GM19372 (cell line): ENCODE data around the gene PYM1.
"Not testable (repeated sequence)": the region's sequence is repeated elsewhere in the genome, so short reads cannot be mapped to it uniquely, and the experiment has no call there.

Experiments
- ATAC-seq: cut with Tn5 transposase; IDR thresholded peaks from one replicate; pipeline ENCODE4 v1.9.1; 2021; ENCODE audit warnings: mild to moderate bottlenecking, low read depth, moderate library complexity; ENCODE audit not compliant: unreplicated experiment

Gene PYM1

DNA sequence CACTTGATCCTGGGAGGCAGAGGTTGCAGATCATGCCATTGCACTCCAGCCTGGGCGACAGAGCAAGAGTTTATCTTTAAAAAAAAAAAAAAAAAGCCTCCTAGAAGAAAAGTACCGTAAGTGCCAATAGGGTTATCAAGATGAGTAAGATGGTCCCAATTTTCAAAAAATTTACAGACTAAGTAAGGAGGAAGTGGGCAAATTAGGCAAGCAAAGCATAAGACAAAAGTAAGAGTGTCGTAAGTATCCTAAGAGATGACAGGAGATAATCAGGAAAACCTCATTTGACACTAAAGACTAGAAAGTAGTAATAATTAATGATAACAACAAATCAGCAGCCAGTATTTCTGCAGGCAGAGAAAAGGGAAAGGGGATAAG, 12.2 kb downstream of the PYM1 start:
- ATAC-seq: no peak

DNA sequence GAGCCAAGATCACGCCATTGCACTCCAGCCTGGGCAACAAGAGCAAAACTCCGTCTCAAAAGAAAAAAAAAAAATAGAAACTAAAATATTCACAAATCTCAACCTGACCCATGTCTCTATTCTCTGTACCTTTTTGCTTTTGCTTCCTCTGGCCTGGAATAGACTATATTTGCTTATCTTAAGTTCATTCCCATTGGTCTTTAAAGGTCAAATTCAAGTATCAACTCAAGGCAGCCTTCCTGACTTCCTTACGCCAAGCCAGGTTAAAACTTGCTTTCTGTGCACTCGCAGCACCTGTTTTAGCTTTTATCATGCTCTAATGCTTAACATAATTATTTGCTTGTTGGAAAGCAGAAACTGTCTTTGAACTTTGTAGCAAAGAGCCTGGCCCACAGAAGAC, 14.8 kb downstream of the PYM1 start:
- ATAC-seq: no peak

DNA sequence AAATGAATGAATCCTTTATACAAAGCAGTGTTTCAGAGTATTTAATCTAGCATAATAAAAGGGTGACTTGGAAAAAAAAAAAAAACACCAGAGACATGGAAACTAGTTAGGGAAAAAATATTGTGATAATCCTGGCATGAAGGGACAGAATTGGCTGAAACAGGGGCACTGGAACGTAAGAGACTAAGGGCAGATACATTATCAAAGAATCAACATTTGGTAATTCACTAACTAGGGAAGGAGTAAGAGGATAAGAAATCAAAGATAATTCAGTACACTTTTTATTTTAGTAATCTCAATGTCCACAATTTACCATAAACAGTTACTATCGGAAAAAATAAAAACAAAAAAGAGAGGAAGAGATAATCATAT, 18.2 kb downstream of the PYM1 start:
- no peak for ATAC-seq

- ATAC-seq: no peak
These were observed 18.8 kb downstream of the PYM1 start for GRCh38 chr12:55908726-55909512.

DNA sequence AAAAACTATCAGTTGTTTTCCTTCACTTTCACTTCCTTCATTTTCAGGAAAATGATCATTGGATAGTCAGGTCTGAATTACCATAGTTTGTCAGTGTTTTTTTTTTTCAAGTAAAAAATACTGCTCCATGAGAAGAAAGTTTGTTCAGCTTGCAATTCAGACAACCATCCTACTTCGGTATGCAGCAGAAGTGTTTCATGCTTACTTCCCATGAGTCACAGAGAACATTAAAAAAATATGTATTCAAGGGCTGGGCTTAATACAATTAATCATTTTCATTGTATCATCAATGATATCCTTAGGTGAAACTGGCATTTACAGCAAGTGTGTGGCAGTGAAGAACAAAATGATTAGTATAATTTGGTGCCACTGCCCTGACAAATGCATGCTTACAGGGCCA, 21.6 kb downstream of the PYM1 start:
- no peak for ATAC-seq

- no peak for ATAC-seq
These were observed 25.7 kb downstream of the PYM1 start for GRCh38 chr12:55901881-55902490.

GRCh38 chr12:55899082-55899481, 28.6 kb downstream of the PYM1 start:
- ATAC-seq: no peak

DNA sequence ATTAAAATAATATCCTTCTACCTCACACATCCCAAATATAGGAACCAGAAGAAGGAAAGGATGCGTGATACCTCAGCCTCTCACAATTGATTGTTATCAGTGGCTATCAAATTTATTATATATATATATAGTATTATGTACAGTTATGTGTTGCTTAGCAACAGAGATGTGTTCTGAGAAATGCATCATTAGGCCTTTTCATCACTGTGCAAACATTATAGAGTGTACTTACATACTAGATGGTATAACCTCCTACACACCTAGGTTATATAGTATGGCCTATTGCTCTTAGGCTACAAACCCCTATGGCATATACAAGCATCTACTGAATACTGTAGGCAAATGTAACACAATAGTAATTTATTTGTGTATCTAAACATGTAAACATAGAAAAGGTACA, 34.0 kb downstream of the PYM1 start:
- ATAC-seq: no peak

- no peak for ATAC-seq
These were observed 36.4 kb downstream of the PYM1 start for GRCh38 chr12:55891310-55891709.

DNA sequence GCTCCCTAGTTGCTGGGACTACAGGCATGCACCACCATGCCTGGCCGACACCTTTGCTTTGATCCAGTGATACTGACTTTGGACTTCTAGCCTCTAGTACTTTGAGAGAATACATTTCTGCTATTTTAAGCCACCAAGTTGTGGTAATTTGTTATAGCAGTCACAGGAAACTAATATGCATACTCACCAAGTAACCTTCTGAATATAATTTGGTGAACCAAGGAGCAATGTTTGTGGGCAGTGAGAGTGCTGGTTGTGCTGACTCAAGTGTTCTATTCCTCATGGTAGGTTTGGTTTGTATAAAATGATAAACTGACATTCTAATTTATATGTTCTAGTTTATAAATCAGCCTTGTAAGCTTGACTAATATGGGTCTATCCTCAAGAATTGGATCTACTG, 42.6 kb downstream of the PYM1 start:
- ATAC-seq: no peak

DNA sequence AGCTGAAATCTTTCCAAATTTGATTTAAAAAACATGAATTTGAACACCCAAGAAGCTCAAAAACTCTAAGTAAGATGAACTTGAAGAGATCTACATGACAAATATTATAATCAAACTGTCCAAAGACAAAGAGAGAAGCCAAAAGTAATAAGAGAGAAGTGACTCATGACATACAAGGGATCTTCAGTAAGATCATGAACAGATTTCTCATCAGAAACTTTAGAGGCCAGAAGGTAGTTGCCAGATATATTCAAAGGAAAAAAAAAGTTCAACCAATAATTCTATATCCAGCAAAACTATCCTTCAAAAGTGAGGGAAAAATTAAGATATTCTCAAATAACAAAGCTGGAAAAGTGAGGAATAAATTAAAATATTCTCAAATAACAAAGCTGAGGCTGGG, 49.9 kb downstream of the PYM1 start:
- no peak for ATAC-seq

- no peak for ATAC-seq
These were observed 51.8 kb downstream of the PYM1 start for GRCh38 chr12:55875704-55876467.

- no peak for ATAC-seq
These were observed 53.3 kb downstream of the PYM1 start for GRCh38 chr12:55874443-55874842.

- ATAC-seq: not testable (repeated sequence)
These were observed 61.2 kb downstream of the PYM1 start for GRCh38 chr12:55866454-55867004.

- ATAC-seq: no peak
These were observed 62.4 kb downstream of the PYM1 start for GRCh38 chr12:55865327-55865726.

GRCh38 chr12:55862931-55863330, 64.8 kb downstream of the PYM1 start:
- not testable (repeated sequence) for ATAC-seq

DNA sequence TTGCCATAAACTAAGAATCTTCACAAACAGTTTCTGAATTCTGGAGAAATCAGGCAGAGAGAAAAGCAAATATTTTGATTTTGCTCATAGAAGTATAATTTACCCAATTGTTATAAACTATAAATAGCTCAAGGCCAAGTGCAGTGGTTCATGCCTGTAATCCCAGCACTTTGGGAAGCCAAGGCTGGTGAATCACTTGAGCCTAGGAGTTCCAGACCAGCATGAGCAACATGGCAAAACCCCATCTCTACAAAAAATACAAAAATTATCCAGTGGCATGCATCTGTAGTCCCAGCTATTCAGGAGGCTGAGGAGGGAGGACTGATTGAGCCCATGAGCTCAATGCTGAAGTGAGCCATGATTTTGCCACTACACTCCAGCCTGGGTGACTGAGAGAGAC, 65.4 kb downstream of the PYM1 start:
- no peak for ATAC-seq

DNA sequence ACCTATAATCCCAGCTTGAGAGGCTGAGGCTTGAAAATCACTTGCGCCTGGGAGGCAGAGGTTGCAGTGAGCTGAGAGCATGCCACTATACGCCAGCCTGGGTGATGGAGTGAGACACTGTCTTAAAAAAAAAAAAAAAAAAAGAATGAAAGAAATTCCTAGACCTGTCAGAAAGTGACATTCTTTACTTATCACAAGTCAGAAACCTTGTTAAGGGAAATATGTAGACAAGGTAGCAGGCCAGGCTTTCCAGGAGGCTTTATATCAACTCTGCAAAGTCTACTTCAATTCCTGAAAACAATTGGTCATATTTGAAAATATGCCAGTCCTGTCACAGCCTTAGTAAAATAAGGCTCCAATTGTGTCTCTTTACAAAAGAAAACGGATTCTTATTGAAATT, 65.8 kb downstream of the PYM1 start:
- ATAC-seq: no peak

DNA sequence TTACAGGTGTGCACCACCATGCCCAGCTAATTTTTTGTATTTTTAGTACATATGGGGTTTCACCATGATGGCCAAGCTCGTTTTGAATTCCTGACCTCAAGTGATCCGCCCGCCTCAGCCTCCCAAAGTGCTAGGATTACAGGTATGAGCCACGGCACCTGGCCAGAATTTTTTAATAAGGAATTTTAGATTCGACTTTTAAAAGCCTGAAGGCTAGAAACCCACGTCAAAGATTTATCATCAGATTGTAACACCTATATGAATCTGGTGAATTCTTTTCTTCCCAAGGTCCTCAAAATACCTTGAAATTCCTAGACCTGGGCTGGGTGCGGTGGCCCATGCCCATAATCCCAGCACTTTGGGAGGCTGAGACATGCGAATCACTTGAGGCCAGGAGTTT, 66.3 kb downstream of the PYM1 start:
- ATAC-seq: no peak

GRCh38 chr12:55852740-55853139, 75.0 kb downstream of the PYM1 start:
- no peak for ATAC-seq
